Measurements from ENCODE around the gene EXPH5.

The EXPH5 gene

GRCh38 chr11:108592591-108593213, 866 bp downstream of the EXPH5 start (continued):
- TF ChIP-seq ZNF350 (tag by site-specific recombination; IDR thresholded peaks at IDR 0.05) = no peak
- no peak for TF ChIP-seq ZNF776 (tag by site-specific recombination; IDR thresholded peaks at IDR 0.05; ENCODE audit: borderline replicate concordance)
- no peak for TF ChIP-seq RBAK (tag by site-specific recombination; IDR thresholded peaks at IDR 0.05)
- TF ChIP-seq ZBTB21 (tag by site-specific recombination; IDR thresholded peaks at IDR 0.05) = no peak
- no peak for TF ChIP-seq TSHZ1 (tag by site-specific recombination; IDR thresholded peaks at IDR 0.05; ENCODE audit: borderline replicate concordance)
- no peak for TF ChIP-seq ZNF843 (tag by site-specific recombination; IDR thresholded peaks at IDR 0.05)
- TF ChIP-seq TCF7L2 (IDR thresholded peaks at IDR 0.05; ENCODE audit: borderline replicate concordance, low read depth, low read length) = no peak
- TF ChIP-seq ZNF184 (tag by site-specific recombination; IDR thresholded peaks at IDR 0.05) = no peak
- TF ChIP-seq ZSCAN5A (tag by site-specific recombination; IDR thresholded peaks at IDR 0.05) = no peak
- TF ChIP-seq BCL11A (tag by site-specific recombination; IDR thresholded peaks at IDR 0.05; ENCODE audit: low read depth) = no peak
- TF ChIP-seq EGR2 (tag by site-specific recombination; IDR thresholded peaks at IDR 0.05; ENCODE audit: low read depth) = peak; percentile 83
- no peak for TF ChIP-seq ZNF664 (tag by site-specific recombination; IDR thresholded peaks at IDR 0.05)
- no peak for TF ChIP-seq REST (tag by site-specific recombination; IDR thresholded peaks at IDR 0.05)
- TF ChIP-seq ZNF548 (tag by site-specific recombination; IDR thresholded peaks at IDR 0.05) = no peak
- TF ChIP-seq YY2 (tag by site-specific recombination; IDR thresholded peaks at IDR 0.05) = no peak
- TF ChIP-seq KLF16 (tag by site-specific recombination; IDR thresholded peaks at IDR 0.05) = 0 out of 2 replicates have a peak, but pooled peaks have one; percentile 24
- peak; percentile 94 for TF ChIP-seq ZFHX2 (tag by site-specific recombination; conservative IDR thresholded peaks at IDR 0.05)
- no peak for TF ChIP-seq ZNF660 (tag by site-specific recombination; IDR thresholded peaks at IDR 0.05)
- TF ChIP-seq GLIS1 (tag by site-specific recombination; IDR thresholded peaks at IDR 0.05) = 0 out of 2 replicates have a peak, but pooled peaks have one; percentile 21
- no peak for TF ChIP-seq ELK4 (IDR thresholded peaks at IDR 0.05; ENCODE audit: borderline replicate concordance, low read depth, low read length)
- peak; percentile 89 for TF ChIP-seq ZBTB26 (tag by site-specific recombination; optimal IDR thresholded peaks at IDR 0.05)
- TF ChIP-seq CTCF (tag by site-specific recombination; IDR thresholded peaks at IDR 0.05) = no peak
- TF ChIP-seq ZNF16 (tag by site-specific recombination; IDR thresholded peaks at IDR 0.05; ENCODE audit: low read depth) = no peak
- TF ChIP-seq ZNF248 (tag by site-specific recombination; IDR thresholded peaks at IDR 0.05) = no peak
- TF ChIP-seq ZNF221 (tag by site-specific recombination; IDR thresholded peaks at IDR 0.05; ENCODE audit: borderline replicate concordance) = no peak
- TF ChIP-seq ZNF202 (tag by site-specific recombination; IDR thresholded peaks at IDR 0.05; ENCODE audit: borderline replicate concordance) = no peak
